SH-SY5Y (cell line): Measurements from ENCODE around the gene MT1M.
A peak's percentile ranks its signal among the peaks of the same experiment; 100 is the strongest.

Experiments used
- GATA2 ChIP-seq: IDR thresholded peaks from 2 replicates; pipeline ENCODE4 v1.6.1; 2011; ENCODE audit warnings: mild to moderate bottlenecking, low read depth, low read length
- GATA3 ChIP-seq: IDR thresholded peaks from 2 replicates; pipeline ENCODE4 v1.6.1; 2011; ENCODE audit warnings: low read depth, mild to moderate bottlenecking, low read length, moderate library complexity

Gene MT1M

GRCh38 chr16:56617212-56618085 is 15.0 kb upstream of the MT1M start:
- TF ChIP-seq GATA3 (no peak), GATA2 (no peak)

DNA sequence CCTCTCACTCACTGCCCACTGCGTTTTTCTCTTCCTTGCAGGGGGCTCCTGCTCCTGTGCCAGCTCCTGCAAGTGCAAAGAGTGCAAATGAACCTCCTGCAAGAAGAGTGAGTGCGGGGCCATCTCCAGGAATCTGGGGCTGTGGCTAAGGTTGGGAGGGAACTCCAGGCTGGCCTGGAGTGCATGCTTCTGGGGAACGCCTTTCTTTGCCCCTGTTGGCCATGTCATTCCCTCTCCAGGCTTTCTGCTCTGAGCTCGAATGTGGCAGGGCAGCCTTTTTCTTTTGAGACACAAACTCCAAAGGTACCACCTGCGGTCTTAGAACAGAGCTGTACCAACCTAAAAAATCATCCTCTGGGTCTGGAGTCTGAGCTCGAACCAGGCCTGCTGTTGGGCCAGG is 14.3 kb upstream of the MT1M start:
- TF ChIP-seq GATA3 (no peak), GATA2 (no peak)

DNA sequence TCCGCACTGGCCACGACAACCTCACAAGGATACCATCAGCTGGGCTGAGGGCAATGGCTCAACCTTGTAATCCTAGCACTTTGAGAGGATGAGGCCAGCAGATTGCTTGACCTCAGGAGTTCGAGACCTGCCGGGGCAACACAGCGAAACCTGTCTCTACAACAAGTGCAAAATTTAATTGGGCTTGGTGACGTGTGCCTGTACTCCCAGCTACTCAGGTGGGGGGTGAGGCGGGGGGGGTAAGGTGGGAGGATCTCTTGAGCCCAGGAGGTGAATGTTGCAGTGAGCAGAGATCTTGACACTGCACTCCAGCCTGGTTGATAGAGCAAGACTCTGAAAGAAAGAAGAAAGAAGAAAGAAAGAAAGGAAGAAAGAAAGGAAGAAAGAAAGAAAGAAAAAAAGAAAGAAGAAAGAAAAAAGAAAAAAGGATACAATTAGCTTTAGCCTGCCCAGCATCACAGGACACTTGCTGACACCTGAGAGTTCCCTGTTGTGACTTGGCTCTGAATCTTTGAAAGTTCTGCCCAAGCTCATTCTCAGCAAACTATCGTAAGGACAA is 12.0 kb upstream of the MT1M start:
- TF ChIP-seq GATA2: no peak
- no peak for TF ChIP-seq GATA3

DNA sequence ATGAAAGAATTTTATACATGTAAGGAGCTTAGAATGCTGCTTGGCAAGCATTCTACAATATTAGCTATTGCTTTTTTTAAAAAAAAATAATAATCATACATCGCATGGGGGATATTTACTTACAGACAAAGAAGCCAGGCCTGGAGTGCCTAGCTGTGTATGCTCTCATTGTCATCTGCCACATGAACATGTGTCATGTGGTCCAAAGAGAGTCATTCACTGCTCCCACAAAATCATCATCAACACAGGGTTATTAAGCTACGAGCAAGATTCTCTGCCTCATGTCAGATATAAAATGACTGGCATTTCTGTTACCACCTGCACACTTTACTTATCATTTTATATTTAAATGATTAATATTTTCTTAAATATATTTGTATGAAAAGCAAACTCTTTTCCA is 8.8 kb upstream of the MT1M start:
- TF ChIP-seq GATA3 (no peak), GATA2 (no peak)

GRCh38 chr16:56625140-56625942 is 7.1 kb upstream of the MT1M start, which contains the start of gene MT1E:
TSS of gene MT1E (plus strand) at chr16:56625781. CDS start at chr16:56625852, 71 bp downstream.
- no peak for TF ChIP-seq GATA3
- TF ChIP-seq GATA2: no peak

- no peak for TF ChIP-seq GATA2
- TF ChIP-seq GATA3: no peak
These were observed 6.4 kb upstream of the MT1M start for GRCh38 chr16:56625943-56626654.

DNA sequence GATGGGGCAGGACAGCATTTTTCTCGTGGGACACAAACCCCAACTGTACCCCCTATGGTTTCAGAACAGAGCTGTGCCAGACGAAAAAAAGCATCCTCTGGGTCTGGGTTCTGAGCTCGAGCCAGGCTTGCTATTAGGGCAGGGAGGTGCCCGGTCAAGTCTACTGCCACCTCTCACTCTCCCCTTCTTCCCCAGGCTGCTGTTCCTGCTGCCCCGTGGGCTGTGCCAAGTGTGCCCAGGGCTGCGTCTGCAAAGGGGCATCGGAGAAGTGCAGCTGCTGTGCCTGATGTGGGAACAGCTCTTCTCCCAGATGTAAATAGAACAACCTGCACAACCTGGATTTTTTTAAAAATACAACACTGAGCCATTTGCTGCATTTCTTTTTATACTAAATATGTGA is 5.8 kb upstream of the MT1M start:
- TF ChIP-seq GATA2 (no peak), GATA3 (no peak)

DNA sequence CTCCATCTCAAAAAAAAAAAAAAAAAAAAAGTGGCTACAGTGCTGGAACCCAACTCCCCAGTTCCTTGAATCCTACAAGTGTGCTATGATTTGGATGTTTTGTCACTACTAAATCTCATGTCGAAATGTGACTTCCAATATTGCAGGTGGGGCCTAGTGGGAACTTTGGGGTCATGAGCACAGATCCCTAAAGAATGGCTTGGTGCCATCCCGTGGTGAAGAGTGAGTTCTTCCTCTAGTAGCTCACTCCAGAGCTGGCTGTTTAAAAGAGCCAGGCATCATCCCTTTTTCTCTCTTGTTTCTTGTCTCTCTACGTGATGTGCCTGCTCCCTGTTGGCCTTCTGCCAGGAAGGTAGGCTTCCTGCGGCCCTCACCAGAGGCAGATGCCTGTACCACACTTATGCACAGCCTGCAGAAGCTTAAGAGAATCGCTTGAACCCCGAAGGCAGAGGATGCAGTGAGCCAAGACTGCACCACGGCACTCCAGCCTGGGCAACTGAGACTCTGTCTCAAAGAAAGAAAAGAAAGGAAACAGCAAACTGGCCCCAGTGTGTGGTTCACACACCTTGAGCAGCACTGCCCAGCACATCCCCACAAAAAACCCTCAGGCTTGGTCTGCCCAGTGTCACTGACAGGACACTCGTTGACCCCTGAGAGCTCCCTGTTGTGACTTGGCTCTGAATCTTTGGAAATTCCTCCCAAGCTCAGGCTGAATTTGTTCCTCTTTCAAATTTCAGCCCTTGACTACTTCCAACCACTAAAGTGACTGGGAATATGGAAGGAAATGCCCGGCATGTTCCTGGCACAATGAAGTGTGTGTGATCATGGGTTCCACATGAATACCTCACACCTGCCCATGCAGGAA is 3.7 kb upstream of the MT1M start:
- TF ChIP-seq GATA2 (no peak), GATA3 (no peak)

DNA sequence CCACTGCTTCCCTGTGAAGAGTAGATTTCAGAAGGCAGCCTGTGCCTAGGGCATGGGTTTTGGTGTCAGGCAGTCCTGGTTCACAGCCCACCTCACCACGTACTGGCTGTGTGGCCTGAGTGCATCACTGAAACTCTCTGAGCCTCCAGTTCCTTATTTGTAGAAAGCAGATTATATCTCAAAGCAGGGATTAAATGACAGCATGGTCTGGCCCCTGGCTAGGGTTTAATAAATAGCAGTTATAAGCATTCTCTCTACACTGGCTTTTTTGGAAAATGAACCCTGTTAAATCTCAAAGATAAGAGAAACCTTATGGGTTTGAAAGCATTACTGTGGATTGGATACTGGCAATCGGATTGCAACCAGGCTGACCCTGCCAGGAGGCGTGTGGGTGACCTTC is 2.9 kb upstream of the MT1M start:
- TF ChIP-seq GATA3 (peak; percentile 71; the same call in 1 of the 2 replicates), GATA2 (peak; percentile 82)

DNA sequence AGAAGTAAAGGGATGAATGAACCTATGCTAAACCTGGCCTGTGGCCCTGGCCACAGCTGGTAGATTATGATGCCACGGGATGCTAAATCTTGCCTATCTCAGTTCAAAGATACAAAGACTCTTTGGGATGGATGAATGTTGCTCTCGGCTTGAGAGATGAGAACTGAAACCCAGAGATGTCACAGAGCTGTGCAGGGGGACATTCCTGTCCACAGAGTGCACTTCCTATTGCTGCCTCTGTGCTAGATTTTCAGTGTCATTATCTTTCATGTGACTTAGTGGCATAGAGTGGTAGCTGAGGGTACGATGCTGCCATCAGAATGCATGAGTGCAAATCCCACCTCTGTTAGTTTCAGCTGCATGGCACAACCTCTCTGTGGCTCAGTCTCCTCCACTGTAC is 2.3 kb upstream of the MT1M start:
- TF ChIP-seq GATA3 (no peak), GATA2 (no peak)

- TF ChIP-seq GATA2: no peak
- TF ChIP-seq GATA3: no peak
These were observed 1.3 kb upstream of the MT1M start for GRCh38 chr16:56631197-56631596.

DNA sequence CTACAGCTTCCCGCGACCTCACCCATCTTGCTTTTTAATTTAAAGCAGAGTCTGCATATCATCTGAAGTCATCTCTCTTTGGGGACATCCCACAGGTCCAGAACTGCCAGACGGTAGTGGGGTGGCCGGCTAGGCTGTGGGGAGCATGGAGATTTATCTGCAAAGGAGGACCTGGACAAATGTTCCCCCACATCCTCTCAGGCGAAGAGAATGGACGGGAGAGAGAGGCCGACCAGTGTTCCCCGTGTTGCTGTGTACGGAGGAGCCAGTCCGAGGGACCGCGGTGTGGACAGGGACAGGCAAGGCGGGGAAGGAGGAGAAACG is 665 bp upstream of the MT1M start:
- no peak for TF ChIP-seq GATA2
- TF ChIP-seq GATA3: no peak

- TF ChIP-seq GATA3 (no peak), GATA2 (no peak)
These were observed 448 bp downstream of the MT1M start for GRCh38 chr16:56632848-56633365.

GRCh38 chr16:56633535-56633934 is 1.1 kb downstream of the MT1M start:
- TF ChIP-seq GATA2: no peak
